NCI-H2196 (cell line): Measurements from ENCODE around the gene NCR3LG1.

Source experiments
- DNase-seq: peaks from one replicate; lab custom pipeline; 2025; ENCODE audit not compliant: unreplicated experiment; lab: John Stamatoyannopoulos, UW

Gene NCR3LG1

GRCh38 chr11:17391493-17392355 is 40.1 kb downstream of the NCR3LG1 start:
- DNase-seq: peak; percentile 87

- DNase-seq: no peak
Measured at GRCh38 chr11:17392872-17393271, 41.3 kb downstream of the NCR3LG1 start.

- DNase-seq: no peak
Measured at GRCh38 chr11:17393472-17393871, 41.9 kb downstream of the NCR3LG1 start.

- DNase-seq: no peak
Measured at GRCh38 chr11:17394743-17395390, 43.3 kb downstream of the NCR3LG1 start.

GRCh38 chr11:17395554-17395961 is 44.0 kb downstream of the NCR3LG1 start:
- DNase-seq: no peak

GRCh38 chr11:17395978-17396377 is 44.4 kb downstream of the NCR3LG1 start:
- DNase-seq: no peak

- DNase-seq: no peak
Measured at GRCh38 chr11:17396598-17397310, 45.2 kb downstream of the NCR3LG1 start.

- DNase-seq: no peak
Measured at GRCh38 chr11:17397311-17398002, 45.9 kb downstream of the NCR3LG1 start.

- DNase-seq: no peak
Measured at GRCh38 chr11:17399236-17399635, 47.6 kb downstream of the NCR3LG1 start.

GRCh38 chr11:17400048-17400775 is 48.6 kb downstream of the NCR3LG1 start:
- DNase-seq: no peak

GRCh38 chr11:17401316-17401715 is 49.7 kb downstream of the NCR3LG1 start:
- no peak for DNase-seq

GRCh38 chr11:17401841-17402240 is 50.2 kb downstream of the NCR3LG1 start:
- DNase-seq: no peak

GRCh38 chr11:17402486-17402885 is 50.9 kb downstream of the NCR3LG1 start:
- DNase-seq: no peak

GRCh38 chr11:17403980-17404759 is 52.6 kb downstream of the NCR3LG1 start:
- DNase-seq: no peak

GRCh38 chr11:17405232-17406005 is 53.8 kb downstream of the NCR3LG1 start:
- peak; percentile 60 for DNase-seq

- DNase-seq: no peak
Measured at GRCh38 chr11:17406082-17406817, 54.6 kb downstream of the NCR3LG1 start.

GRCh38 chr11:17406818-17407149 is 55.2 kb downstream of the NCR3LG1 start:
- DNase-seq: no peak

- DNase-seq: no peak
Measured at GRCh38 chr11:17407575-17407974, 56.0 kb downstream of the NCR3LG1 start.
